GM19395 (cell line): ENCODE results near the gene POFUT1.
"Not testable (repeated sequence)": the region's sequence is repeated elsewhere in the genome, so short reads cannot be mapped to it uniquely, and the experiment has no call there.

ENCODE experiments used
- ATAC-seq: cut with Tn5 transposase; IDR thresholded peaks from one replicate; pipeline ENCODE4 v1.9.1; 2021; ENCODE audit warnings: mild to moderate bottlenecking, moderate library complexity; ENCODE audit not compliant: unreplicated experiment

The POFUT1 gene

DNA sequence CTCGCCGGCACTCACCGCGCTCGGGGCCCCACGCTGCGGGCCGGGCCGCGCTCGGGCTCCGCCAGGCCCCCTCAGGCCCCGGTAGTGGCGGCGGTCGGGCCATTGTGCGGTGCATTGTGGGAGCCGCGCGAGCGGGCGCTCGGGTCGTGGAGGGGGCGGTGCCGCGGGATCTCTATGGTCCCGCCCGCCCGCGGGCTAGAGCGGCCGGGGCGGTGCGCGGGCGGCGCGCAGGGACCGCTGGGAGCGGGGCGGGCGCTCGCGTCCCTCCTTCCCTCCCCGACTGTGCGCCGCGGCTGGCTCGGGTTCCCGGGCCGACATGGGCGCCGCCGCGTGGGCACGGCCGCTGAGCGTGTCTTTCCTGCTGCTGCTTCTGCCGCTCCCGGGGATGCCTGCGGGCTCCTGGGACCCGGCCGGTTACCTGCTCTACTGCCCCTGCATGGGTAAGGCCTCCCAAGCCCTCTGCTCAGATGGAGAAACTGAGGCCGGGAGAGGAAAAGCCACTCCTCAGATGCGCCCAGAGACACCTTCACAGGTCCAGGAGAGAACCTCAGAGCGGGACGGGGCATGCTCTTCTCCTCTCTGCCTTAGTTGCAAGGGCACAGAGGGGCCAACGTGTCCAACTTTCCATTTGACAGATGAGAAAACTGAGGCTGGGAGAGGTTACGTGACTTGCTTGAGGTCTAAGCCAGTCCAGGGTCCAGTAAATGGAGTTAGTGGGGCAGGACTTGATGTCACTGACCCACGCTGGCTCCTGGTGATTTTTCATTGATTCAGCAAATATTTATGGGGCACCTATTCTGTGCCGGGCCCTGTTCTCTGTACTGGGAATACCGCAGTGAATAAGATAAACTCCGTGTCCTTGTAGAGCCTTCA is at the start of gene POFUT1, which contains the start of gene PLAGL2:
TSS of gene POFUT1 (plus strand) at position 255 of the 873 bp plus-strand sequence. CDS start at position 317, 62 bp downstream.
TSS of gene PLAGL2 (minus strand) at position 118 of the 873 bp plus-strand sequence. CDS start 5,565 bp downstream, outside the sequence.
- ATAC-seq = peak; percentile 78

DNA sequence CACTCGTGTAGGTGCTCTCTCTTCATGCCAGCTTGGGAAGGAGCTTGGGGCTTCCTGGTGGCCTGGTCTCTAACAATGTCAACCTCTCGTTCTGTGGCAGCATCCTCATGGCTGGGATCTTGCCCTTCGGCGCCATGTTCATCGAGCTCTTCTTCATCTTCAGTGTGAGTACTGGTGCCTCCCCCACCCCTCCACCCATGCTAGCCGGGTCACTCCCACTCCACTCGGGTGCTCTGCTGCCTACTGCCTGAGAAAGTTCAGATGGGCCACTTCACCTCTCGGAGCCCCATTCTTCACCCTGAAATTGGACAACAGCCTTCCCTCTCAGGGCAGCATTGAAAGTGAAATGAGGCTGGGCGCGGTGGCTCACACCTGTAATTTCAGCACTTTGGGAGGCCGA is 49.3 kb upstream of the POFUT1 start:
- ATAC-seq = no peak

DNA sequence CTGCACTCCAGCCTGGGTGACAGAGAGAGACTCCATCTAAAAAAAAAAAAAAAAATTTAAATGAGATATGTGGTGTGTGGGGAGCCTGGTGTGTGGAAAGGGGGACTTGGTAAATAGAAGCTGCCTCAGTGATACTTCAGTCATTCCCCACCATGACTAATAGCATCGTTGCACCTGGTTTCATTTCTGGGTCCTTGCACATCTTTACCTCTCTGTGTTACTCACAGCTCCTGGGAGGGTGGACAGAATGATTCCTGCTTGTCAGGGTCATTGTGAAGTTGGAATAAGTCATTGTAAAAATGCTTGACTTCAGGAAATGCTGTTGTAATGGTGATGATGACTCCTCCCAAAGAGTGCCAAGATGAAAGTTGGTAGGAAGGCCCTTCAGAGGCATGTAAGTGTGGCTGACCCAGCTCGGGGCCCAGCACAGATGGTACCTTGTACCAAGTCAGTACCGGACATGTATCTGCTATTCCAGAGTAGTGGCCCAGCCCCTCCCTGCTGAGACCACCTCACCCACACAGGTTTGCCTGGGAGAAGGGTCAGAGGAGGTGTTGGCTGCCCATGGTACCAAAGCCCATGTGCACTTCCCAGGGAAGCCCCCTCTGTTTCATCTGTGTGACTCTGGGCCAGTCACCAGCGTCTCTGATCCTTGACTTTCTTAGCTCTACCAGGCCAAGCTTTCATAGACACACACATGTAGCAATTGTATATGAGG is 48.6 kb upstream of the POFUT1 start:
- ATAC-seq = no peak

DNA sequence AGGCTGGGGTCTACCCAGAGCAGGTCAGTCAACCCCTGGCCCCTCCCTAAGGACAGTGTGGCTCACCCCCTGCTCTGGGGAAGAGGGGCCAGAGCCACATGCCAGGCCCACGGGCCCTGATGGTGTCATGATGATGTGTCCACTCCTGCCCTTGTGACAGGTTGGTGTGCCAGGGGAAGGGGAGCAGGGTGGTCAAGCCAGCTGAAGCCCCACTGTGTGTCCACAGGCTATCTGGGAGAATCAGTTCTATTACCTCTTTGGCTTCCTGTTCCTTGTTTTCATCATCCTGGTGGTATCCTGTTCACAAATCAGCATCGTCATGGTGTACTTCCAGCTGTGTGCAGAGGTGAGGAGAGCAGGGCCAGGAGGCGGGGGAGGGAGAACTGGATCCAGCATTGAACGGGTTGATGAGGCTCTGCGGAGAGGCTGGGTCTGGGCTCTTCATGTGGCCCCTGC is 47.9 kb upstream of the POFUT1 start:
- no peak for ATAC-seq

DNA sequence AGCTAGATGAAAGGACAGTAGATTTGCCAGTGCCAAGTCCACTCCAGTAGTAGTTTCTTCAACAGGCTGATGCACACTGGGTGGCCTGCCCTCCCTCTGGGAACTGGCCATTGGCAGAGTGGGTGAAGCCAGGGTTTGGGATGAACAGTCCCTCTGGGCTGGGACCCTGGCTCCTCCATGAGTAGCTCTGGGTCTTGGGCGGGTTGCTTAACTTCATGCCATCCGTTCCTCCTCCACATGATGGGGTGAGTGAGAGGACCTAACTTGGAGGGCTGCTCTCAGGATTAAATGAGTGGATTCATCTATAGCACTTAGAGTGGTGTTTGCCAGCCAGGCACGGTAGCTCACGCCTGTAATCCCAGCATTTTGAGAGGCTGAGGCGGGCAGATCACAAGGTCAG is 47.3 kb upstream of the POFUT1 start:
- ATAC-seq = no peak

DNA sequence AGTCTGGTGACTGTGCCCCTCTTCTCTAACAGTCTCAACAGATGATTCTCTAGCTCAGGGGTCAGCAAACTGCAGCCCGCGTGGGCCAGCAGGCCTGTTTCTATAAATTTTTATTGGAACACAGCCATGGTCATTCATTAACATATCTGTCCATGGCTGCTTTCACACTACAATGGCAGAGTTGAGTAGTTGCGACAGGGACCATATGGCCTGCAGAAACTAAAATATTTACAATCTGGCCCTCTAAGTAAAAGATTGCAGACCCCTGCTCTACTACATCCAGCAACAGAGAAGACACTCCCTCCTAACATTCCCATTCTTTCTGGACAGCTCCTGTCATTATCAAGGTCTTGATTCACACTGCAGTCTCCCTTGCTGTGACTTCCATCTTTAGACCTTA is 45.3 kb upstream of the POFUT1 start:
- no peak for ATAC-seq

DNA sequence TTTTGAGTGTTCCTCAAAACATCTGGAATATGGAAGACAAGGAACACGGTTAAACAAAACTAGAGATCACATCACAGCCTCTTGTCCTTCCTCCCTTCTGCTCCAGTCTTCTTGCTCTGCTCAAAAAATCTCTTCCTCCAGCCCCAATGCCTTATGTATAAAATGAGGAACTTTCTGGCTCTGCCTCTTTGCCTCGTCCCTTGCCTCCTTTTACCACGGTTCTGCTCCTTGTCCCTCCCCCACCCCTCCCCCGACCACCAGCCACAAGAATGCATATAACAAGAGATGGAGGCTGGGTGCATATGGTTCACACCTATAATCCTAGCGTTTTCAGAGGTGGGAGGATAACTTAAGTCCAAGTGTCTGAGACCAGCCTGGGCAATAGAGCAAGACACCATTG is 43.7 kb upstream of the POFUT1 start:
- ATAC-seq = no peak

DNA sequence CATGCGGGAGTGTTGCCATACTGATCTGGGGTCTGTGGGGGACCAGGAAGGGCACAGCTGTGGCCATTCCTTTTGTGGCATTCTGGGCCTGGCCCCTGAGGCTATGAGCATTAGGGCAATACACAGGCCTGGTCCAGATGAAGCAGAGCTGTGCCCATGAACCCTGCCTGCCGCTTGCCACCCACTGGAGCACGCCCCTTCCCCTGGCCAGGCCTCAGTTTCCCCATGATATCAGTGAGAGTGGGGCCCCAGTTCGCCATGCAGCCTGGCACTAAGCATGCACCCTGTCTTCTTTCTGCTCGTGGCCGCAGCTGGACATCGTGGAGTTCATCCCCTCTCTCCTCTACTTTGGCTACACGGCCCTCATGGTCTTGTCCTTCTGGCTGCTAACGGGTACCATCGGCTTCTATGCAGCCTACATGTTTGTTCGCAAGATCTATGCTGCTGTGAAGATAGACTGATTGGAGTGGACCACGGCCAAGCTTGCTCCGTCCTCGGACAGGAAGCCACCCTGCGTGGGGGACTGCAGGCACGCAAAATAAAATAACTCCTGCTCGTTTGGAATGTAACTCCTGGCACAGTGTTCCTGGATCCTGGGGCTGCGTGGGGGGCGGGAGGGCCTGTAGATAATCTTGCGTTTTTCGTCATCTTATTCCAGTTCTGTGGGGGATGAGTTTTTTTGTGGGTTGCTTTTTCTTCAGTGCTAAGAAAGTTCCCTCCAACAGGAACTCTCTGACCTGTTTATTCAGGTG is 42.5 kb upstream of the POFUT1 start:
- no peak for ATAC-seq

DNA sequence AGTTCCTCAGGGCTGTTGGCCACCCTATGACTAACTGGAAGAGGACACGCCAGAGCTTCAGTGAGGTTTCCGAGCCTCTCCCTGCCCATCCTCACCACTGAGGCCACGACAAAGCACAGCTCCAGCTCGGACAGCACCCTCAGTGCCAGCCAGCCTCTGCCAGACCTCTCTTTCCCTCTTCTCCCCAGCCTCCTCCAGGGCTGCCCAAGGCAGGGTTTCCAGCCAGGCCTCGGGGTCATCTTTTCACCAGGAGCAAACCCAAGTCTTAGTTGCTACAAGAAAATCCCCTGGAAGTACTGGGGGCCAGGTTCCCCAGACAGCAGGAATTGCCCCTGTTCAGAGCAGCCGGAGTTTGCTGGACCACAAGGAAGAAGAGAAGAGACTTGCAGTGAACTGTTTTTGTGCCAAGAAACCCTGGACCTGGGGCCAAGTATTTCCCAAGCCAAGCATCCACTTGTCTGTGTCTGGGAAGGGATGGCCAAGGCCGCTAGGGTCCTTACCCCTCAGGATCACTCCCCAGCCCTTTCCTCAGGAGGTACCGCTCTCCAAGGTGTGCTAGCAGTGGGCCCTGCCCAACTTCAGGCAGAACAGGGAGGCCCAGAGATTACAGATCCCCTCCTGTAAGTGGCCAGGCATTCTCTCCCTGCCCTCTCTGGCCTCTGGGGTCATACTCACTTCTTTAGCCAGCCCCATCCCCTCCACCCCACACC is 41.7 kb upstream of the POFUT1 start:
- no peak for ATAC-seq

DNA sequence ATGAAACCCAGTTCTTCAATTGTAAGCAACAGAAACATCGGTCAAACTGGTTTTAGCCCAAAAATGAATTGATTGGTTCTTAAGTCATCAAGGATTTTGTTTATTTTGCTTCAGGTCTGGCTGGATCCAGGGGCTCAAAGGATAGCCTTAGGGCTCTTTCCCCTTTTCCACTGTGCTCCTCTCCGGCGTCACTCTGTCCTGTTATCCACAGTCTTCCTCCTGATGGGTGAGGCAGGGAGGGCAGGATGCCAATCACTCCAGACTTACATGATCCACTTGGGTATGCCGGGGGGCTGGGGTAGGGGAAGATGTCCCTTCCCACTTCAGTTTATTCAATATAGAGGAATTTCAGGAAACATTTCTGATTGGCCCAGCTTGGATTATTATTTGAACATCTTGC is 40.1 kb upstream of the POFUT1 start:
- no peak for ATAC-seq

DNA sequence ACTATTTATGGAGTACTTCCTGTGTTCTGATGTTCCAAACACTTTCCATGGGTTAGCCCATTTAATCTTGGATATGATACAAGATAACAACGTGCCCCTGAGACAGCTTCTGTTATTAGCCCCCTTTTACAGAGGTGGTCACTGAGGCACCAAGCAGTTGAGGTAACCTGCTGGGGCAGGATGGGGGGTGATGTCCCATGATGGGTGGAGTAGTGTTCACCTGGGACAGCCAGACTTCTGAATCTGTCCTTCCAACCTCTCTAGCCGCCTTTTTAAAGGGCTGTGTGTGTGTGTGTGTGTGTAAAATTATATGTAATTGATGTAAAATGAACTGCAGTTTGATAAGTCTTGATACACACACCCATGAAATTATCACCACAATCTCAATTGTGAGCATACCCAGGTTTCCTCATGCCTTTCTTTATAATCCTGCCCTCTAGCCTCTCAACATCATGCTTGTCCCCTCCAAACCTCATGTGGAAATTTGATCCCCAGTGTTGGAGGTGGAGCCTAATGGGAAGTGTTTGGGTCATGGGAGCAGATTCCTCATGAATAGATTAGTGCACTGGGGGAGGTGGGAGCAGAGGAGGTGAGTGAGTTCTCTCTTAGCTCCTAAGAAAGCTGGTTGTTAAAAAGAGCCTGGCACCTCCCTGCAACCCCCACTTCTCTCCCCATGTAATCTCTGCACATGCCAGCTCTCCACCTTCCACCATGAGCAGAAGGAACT is 39.3 kb upstream of the POFUT1 start:
- no peak for ATAC-seq

DNA sequence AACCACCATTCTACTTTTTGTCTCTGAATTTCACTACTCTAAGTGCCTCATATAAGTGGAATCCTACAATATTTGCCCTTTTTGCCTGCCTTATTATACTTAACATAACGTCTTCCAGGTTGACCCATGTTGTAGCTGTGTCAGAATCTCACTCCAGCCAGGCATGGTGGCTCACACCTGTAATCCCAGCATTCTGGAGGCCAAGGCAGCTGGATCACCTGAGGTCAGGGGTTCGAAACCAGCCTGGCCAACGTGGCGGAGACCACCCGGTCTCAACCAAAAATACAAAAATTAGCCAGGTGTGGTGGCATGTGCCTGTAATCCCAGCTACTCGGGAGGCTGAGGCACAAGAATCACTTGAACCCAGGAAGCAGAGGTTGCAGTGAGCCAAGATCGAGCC is 30.0 kb upstream of the POFUT1 start:
- ATAC-seq = not testable (repeated sequence)

DNA sequence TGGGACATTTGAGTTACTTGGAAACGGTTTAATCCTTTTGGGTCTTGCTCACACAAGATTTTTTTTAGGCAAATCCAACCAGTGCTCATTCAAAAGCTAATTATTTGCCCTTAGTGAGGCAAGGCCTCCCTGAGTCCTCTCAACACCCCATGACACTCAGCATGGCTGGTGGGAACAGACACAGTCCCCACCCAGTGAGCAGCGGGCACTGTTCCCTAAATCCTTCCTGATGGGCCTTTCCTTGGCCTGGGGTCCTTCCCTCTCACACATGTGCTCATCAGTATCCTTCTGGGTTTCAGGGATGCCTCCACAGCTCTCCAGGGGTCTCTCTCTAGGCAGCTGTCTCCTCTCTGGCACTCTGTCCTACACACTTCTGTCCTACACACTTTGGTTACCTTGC is 28.2 kb upstream of the POFUT1 start:
- no peak for ATAC-seq

DNA sequence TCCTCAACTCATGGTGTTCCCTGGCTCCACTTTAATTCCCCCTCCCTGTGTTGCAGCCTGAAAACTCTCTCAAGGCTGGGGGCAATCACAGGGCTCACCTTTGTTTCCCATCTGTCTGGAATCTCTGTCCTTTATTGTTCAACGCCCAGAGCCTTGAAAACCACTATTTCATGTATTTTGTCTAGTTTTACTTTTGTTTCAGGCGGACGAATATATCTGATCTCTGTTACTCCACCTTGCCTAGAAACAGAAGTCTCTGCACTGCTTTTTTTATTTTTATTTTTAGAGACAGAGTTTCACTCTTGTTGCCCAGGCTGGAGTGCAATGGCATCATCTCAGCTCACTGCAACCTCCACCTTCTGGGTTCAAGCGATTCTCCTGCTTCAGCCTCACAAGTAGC is 27.7 kb upstream of the POFUT1 start:
- ATAC-seq = no peak

DNA sequence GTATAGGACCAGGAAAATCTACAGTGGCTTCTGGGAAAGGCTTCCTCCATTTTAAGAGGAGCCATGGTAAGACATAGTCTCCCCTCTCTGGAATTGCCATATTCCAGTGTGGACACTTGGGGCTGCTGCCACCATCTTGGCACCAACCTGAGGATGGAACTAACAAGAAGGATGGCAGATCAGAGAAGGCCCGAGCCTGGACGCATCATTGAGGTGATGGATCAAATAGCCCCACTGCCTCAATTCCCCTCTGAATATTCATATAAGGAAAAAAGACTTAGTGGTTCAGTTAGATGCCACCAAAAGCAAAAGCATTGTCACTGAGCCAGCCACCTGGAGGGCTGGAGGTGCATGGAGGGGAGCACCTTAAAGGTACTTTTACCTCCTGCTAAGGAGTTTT is 26.1 kb upstream of the POFUT1 start:
- no peak for ATAC-seq

DNA sequence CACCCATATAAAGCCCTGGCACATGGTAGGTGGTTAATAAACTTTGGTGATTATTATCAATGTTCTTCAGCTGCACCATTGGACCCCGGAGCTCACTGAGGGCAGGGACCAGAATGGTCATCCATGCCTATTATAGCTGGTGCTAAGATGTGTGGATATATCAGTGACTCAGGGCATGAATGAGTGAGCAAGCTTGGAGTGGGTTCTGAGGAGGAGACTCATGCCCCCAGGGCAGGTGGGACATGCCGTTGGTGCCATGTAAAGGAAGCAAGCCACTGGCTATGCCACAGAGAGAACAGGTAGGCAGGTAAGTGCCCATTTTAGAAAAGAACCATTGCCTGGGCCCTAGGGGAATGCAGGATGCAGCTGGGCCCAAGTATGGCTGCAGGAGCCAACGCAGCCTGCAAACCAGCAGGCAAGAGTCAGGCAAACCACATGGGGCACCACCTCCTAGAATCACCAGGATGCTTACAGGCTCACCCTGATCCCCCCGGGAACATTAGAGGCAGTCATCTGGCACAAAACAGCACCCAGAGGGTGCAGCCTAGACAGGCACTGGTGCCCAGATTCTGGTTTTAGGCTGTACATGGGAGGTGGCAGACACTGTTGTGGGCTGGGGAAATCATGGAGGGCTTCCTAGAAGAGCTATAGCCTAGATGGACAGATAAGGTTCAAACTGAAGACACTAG is 23.6 kb upstream of the POFUT1 start:
- no peak for ATAC-seq

DNA sequence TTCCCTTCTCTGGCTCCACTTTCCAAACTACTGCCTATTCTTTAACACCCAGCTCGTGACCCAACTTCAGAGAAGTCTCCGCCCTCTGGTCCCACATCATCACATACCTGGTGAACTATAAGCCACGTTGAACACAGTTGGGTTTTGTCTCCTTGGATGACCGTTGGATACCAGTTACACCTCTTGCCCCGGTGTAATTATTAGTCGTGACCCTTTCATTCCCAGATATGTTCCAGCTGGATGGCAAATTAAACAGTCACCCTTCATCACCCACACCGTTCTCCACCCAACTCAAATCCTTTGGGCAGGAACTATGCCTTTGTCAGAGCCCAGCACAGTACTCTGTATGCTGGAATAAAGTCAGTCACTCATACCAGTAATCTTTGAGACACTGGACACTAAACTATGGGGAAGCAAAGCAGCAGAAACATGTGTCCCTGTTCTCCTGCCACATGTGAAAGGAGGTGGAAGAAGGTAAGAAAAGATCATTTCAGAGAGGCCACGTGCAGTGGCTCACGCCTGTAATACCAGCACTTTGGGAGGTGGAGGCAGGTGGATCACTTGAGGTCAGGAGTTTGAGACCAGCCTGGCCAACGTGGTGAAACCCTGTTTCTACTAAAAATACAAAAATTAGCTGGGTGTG is 22.6 kb upstream of the POFUT1 start:
- ATAC-seq = no peak

DNA sequence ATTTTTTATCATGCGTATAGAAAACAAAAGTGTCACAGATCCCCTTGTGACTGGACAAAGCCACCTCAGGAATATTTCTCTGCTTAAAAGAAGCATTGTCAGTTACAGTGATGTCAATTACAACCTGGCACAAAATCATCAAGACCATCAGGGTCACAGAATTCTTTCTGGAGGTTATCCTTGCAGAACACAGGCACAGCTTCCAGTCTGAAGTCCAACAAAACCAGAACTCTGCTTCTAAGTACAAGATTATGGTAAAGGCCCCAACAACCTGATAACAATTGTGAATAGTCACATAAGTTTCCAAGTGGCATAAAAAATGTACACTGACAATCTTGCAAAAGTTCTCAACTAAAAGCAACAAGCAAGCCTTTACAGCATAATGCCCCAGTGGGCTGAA is 21.2 kb upstream of the POFUT1 start:
- no peak for ATAC-seq
